Skin of body (tissue), 2 donors: ENCODE measurements around the gene NOL4L. TPM values are rescaled to one million over a fixed set of nuclear protein-coding genes. Genes with fewer than 3 reads are reported as not detected.

Experiments
- DNase-seq: peaks from one replicate; lab custom pipeline; 2025; lab: John Stamatoyannopoulos, UW
- total RNA-seq: library from RNA; depleted of rRNA; stranded (reverse); fragments of >200 nt; gene quantifications from one replicate; pipeline ENCODE4 v1.2.3, GENCODE V29; 2014

Gene NOL4L
- total RNA-seq, 1 donor from 2014 or later: 4.3 TPM

DNA sequence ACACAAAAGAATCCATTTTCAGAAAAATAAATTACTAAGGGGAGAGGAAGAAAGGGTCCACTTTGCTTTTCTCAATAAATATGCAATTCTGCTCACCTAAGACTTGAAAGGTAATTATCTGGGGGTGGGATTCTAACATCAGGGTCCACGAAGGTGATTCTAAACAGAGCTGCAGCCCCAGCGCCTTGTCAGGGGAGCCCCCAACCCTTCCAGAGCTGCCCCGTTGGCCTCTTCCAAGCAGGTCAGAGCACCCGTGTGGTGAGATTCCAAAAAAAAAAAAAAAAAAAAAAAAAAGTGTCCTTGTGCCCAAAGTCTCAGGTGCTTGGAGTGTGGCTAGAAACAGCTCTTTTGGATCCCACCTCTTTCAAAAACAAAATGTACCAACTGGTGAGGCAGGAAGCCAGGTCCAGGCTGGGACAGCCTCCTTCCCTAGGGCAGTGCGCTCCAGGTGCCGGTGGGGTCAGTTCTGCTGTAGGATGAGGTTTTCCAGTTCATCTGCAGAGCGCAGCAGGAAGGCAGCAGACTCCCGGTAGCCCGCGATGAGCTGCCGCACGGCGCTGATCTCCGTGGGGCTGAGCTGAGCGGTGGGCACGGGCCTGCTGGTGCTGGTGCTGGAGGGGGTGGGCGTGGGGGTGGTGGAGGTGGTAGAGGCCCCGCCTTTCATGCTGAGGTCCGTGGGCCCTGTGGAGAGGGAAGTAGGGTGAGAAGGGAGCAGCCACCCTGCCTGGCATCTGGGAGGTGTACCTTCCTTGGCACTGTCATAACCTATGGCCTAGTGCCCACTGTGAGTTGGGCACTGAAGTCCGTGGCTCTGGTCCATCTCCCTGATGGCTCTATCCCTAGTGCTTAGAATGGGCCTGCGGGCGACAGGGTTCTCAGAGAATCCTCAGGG, 137.8 kb downstream of the NOL4L start:
- DNase-seq: no peak

DNA sequence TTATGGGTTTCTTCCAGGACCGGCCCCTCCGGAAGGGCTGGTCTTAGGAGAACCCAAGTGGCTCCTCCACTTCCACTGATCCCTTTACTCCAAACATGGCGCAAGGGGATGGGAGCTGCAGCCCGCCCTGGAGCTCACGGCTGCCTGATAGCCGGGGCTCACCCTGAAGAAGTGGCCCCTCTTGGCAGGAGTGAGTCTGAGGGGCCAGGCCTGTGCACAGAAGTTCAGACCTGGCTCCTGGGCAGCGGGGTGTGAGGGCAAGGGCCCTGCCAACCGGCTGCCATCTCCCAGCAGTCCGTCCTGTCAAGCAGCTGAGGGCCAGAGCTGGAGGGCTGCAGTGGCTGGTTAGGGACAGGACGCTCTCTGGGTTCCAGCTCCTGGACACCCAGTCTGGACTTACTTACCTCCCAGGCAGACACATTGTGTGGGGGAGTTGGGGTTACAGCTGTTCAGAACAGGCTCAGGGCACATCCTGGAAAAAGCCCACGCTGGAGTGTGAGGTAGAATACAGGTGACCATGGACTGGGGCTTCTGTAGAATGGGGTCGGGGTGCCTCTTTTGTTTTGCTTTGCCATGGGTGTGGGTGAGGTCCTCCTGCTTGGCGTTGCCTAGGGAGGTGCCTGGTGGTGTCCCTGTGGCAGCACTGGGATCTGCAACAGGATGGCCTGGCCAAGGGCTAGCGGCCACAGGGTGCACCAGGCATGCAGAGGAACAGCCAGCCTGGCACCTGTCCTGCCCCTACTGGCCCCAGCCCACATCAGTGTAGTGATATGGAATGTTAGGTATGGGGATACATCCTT, 138.6 kb downstream of the NOL4L start:
- no peak for DNase-seq

DNA sequence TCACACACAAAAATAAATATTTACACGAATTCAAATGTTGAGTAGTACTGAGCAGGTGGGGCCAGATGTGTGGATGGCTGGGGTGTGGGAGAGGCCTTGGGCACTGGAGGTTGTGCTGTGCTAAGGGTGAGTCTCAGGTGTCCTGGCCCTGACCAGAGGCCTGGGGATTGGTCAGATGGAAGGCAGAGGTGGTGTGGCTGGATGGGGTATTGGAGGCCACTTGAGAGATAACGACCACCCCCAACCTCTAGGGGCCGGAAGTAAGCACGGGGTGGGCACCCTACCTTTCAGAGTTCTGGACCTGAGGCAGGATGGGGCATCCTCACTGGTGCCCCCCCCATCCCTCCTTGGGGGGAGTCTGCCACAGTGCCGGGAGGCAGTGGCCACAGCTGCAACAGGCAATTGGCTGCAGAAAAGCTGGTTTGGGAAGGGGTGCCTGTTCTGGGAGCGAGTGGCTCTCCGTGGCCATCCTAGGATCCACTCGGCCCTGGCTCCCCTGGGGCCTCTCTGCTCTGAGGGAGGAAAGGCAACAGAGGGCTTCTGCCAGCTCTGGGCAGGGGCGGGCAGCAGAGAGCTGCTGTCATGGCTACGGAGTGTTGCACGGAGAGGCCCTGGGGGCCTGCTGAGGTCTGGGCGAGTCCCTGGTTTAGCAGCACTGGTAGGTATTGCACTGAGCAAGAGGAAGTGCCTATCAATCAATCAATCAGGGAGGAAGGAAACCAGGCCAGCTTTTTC, 139.4 kb downstream of the NOL4L start:
- DNase-seq: no peak

DNA sequence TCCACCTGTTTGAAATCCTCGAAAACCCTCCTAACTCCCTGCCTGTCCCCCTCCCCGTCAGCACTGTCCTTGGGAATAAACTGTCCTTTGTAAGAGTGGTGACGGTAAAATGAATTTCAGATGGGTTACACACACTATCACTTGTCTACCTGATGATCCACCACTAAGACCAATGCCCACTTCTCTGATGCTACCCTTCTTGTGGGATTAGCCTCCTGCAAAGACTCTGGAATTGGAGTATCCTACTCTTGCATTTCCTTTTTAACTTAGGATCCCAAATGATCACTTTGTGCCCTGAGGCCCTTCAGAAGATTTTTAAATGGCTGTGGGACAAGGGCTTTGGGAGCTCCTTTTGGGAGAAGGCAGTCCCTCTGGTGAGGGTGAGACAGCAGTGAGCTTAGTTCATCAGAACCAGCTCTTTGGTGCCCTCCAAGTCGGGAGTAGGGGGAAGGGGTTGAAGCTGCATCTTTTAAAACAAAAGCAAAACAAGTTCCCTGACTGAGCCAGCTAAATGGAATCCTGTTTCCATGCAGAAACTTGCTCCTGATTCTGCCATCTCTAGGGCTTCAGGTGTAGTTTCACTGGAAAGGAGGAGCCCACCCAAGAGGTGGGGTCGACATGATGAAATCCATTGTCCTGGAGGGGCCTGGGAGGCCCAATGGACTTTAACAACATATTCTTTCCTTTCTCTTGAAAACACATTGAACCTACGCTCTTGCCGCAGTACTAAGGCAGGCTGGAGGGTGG, 140.5 kb downstream of the NOL4L start:
- no peak for DNase-seq

DNA sequence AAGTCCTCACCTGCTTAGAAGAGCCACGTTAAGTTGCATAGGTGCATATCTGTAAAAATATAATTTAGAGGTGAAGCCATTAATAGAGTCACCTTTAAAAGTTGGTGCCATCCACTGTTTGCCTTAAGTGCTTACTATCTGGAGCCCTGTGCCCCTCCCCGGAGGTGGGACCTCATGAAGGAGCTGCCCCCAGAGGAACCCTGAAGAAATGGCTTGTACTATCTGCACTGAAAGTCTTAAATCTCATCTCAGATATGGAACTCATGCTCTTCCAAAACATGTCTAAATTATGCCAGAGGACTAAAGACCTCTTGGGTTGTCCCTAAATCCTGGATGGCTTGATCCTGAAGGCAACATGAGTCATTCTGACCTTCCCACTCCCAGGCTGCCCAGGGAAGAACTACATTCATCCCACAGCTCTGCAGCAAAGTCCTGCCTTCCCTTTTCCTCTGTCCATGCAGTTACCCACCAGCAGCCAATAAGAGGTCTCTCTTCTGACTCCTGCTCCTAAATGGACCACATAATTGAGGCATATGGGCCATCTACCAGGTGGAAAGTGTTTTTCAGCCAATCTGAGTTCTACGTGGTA, 141.7 kb downstream of the NOL4L start:
- no peak for DNase-seq

DNA sequence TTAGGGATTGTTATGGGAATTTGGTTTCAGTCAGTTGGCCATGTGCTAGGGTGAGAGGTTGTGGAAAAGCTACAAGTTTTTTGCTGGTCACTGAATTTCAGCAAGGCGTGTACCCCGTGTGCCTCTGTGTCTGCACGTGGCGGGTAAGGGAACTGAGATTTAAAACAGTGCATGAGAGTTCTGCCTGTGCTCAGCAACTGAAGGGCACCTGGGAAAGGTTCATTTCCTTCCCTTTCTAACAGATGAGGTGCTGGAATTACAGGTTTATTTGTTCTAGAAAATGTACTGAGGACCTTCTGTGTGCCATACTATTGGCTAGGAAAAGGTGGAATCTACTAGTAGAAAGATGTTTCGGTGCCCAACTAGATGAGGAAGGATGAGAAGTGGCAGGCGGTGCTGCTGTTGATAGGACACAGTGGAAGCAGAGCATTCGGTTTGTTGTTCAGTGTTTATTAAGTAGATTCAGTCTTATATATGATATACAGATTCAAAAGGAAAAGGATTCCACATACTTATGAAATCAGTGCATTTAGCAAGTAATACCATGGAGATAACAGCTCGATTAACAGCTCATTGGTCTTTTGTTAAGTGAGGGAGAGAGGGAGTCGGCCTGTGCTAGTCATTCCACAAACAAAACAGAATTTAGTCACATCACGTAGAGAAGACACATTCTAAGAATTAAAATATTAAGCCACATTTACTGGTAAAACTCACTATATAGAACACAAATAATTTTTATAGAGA, 142.3 kb downstream of the NOL4L start:
- DNase-seq: no peak

DNA sequence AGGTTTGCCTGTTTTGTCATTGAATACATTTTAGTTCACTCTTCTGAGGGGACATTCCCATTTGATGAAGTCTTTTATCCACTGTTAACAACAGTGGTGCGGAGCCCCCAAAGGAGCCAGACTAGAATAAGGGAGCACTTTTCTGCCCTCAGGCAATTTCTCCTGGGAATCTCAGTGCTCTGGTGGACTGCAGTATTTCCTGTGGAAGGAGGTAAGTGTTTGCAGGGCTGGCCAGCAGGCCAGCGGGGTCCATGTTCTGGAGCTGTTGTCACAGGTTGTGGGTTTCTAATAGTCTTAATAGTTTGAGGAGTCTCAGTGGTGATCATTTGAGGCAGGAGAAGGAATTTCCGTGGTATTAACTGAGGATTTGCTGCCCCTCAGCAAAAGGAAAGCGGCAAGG, 143.5 kb downstream of the NOL4L start:
- DNase-seq: no peak

DNA sequence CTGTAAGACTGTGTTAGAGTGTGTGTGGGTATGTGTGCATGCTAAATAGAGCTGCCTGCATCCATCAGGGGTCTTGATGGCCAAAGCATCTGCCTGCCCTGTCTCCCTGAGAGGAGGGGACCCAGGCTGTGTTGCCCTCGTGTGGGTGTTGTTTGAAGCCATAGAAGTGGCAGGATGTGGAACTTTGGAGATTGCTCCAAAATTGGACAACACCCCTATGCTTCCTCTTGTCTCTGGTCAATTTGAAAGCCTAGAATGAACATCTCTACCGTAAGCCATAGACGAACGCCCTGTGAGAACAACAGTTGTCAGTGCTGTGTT, 144.4 kb downstream of the NOL4L start:
- DNase-seq: no peak

DNA sequence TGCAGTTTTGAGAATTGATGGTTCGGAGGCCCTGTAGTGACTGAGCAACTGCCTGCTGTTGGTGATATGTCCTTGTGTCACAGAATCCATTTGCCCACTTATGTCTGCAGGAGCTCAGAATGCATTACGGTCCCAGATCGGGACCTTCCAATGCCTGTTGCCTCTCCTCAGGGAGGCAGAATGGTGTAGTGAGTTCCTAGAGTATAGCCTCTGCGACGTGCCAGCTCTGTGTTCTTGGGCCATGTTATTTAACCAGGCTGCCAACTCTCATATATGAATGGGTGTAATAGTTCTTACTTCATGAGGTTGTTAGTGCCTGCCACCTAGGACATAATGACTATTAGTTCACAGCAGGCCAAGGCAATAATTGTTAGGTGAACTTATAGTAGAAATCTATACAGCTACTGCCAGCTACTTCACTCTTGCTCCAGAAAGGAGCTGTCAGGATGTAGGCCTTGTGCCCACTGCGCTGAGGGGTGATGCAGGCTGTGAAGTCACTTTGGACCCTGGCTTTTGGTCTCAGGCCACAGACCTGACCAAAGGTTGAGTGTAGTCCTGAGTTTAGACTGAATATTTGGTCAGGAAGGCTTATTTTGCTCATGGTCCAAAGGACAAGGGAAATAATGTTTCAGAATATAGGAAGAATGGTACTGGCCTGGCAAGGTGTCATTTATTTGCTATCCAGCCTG, 144.9 kb downstream of the NOL4L start:
- no peak for DNase-seq

DNA sequence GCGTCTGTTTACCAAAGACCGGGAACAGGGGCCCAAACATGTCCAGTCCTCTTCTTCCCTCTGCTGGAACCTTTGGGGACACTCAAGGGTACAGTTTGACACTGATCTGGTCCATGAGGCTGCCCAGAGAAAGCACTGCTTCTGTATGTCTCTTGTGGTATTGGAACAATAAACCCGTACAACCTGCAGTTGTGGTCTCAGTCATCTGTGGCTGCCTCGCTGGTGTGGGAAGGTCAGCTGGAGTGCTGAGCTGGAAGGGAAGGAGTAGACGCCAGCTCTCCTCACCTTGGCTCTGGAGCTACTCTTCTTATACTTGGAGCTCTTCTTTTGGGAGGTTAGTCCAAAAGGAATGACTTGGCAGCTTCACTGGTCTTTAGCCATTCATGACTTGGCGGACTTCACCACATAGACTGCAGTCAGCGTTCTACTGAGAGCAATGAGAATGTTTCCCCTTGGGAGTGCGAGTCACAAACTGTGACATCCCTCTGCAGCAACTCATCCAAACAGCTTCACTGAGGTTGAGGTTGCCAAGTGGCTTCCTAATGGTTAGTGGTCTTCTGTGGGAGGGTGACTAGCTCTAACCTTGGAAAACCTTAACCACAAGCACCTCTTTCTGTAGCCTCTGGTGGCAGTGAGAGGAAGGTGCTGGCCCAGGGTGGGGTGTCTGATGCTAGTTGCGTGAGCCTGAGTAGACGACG, 145.9 kb downstream of the NOL4L start:
- DNase-seq: no peak

DNA sequence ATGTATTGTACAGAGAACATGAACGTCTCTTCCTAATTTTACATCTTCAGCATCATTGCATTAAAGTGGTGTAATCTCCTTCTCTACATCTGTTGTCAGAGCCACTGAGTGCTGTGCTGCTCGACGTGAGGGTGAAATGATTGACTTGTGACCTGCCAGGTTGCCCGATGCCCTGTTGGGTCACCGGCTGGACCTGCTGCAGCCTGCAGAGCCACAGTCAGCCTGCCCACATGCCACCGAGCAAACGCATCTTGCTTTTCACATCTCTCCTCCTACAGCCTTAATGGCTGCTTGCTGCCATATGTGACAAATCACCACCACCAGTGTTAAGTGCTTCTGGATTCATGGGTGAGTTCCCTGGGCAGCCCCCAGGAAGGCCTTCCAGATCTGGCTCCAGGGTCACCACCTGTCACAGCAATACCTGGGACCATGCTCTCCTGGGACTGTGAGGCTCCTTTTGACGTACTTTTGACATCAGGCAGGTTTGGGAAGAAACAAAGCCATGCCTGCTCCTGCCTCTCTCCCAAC, 146.7 kb downstream of the NOL4L start:
- no peak for DNase-seq

DNA sequence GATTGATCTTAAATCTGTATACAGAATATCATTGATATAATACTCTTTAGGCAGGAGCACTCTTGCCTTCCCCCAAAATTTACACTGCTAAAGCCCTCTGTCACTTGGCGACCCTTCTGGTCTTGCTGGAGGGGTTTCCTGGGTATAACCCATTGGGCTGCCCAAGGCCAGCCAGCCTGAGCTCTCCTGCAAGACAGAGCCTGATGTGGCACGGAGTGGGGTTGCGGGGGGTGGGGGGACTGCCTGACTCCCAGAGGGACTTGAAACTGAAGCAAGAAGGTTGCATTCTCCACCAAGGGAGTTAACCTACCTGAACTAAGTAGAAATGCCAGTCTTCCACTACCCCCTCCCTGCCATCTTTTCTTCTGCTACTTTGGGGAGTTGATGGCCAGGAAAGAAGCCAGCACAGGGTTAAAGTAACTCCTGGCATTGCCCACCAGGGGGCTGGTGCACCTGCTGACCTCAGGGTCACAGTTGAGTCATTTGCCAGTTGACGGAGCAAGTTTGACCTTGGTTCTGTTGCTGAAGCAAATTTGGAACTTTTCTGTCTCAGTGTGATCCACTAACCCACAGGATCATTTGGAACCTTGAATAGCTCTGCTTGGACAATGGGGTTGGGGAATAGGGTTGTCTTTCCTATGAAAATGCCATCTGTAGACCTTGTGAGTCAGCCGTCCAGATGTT, 147.6 kb downstream of the NOL4L start:
- no peak for DNase-seq

DNA sequence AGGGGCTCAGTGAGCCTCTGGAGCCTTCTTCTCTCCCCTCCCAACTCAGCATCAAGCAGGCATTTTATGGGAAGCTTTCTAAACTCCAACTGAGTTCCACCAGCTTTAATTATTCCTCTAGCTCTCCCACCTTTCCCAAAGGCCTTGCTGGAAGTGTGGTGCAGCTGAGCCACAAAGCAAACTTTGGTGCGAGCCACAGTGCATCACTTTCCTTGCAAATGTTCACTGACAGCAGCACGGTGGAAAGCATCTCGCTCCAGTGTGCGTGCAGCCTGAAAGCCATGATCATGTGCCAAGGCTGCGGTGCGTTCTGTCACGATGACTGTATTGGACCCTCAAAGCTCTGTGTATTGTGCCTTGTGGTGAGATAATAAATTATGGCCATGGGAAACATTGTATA, 148.2 kb downstream of the NOL4L start:
- no peak for DNase-seq

DNA sequence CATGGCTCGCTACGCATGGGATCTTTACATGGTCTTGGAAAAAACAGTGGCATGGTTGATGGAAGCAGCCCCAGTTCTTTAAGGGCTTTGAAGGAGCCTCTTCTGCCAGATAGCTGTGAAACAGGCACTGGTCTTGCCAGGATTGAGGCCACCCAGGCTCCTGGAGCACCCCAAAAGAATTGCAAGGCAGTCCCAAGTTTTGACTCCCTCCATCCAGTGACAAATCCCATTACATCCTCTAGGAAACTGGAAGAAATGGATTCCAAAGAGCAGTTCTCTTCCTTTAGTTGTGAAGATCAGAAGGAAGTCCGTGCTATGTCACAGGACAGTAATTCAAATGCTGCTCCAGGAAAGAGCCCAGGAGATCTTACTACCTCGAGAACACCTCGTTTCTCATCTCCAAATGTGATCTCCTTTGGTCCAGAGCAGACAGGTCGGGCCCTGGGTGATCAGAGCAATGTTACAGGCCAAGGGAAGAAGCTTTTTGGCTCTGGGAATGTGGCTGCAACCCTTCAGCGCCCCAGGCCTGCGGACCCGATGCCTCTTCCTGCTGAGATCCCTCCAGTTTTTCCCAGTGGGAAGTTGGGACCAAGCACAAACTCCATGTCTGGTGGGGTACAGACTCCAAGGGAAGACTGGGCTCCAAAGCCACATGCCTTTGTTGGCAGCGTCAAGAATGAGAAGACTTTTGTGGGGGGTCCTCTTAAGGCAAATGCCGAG, 148.8 kb downstream of the NOL4L start:
- no peak for DNase-seq

DNA sequence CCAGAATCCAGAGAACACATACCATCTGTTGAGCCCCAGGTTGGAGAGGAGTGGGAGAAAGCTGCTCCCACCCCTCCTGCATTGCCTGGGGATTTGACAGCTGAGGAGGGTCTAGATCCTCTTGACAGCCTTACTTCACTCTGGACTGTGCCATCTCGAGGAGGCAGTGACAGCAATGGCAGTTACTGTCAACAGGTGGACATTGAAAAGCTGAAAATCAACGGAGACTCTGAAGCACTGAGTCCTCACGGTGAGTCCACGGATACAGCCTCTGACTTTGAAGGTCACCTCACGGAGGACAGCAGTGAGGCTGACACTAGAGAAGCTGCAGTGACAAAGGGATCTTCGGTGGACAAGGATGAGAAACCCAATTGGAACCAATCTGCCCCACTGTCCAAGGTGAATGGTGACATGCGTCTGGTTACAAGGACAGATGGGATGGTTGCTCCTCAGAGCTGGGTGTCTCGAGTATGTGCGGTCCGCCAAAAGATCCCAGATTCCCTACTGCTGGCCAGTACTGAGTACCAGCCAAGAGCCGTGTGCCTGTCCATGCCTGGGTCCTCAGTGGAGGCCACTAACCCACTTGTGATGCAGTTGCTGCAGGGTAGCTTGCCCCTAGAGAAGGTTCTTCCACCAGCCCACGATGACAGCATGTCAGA, 149.6 kb downstream of the NOL4L start:
- DNase-seq: no peak

DNA sequence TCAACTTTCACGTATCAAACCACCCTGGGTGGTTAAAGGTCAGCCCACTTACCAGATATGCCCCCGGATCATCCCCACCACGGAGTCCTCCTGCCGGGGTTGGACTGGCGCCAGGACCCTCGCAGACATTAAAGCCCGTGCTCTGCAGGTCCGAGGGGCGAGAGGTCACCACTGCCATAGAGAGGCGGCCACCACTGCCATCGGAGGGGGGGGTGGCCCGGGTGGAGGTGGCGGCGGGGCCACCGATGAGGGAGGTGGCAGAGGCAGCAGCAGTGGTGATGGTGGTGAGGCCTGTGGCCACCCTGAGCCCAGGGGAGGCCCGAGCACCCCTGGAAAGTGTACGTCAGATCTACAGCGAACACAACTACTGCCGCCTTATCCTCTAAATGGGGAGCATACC, 150.7 kb downstream of the NOL4L start:
- DNase-seq: no peak
